GM21447 (cell line): ENCODE data around the gene SLITRK4.

Experiments used
- ATAC-seq: cut with Tn5 transposase; IDR thresholded peaks from one replicate; pipeline ENCODE4 v1.9.1; 2021; ENCODE audit not compliant: unreplicated experiment

SLITRK4 gene

GRCh38 chrX:143635915-143636314, at the start of gene SLITRK4:
SLITRK4 (minus strand) TSS chrX:143636101; CDS start chrX:143631108, 4,993 bp downstream.
- no peak for ATAC-seq

- ATAC-seq = no peak
Measured at GRCh38 chrX:143683486-143683885, 47.6 kb upstream of the SLITRK4 start.

- no peak for ATAC-seq
Measured at GRCh38 chrX:143674926-143675325, 39.0 kb upstream of the SLITRK4 start.

GRCh38 chrX:143669395-143669794, 33.5 kb upstream of the SLITRK4 start:
- ATAC-seq = no peak

GRCh38 chrX:143664302-143664701, 28.4 kb upstream of the SLITRK4 start:
- ATAC-seq = no peak

GRCh38 chrX:143663755-143664154, 27.9 kb upstream of the SLITRK4 start:
- no peak for ATAC-seq

- ATAC-seq = no peak
Measured at GRCh38 chrX:143661286-143661685, 25.4 kb upstream of the SLITRK4 start.

GRCh38 chrX:143648705-143649104, 12.8 kb upstream of the SLITRK4 start:
- ATAC-seq = no peak

GRCh38 chrX:143642426-143642825, 6.5 kb upstream of the SLITRK4 start:
- ATAC-seq = no peak

- ATAC-seq = no peak
Measured at GRCh38 chrX:143636831-143637230, 930 bp upstream of the SLITRK4 start.

GRCh38 chrX:143634663-143635455, 1.0 kb downstream of the SLITRK4 start:
- ATAC-seq = no peak

GRCh38 chrX:143634309-143634662, 1.6 kb downstream of the SLITRK4 start:
- no peak for ATAC-seq

GRCh38 chrX:143633461-143634308, 2.2 kb downstream of the SLITRK4 start:
- no peak for ATAC-seq

GRCh38 chrX:143632625-143633410, 3.1 kb downstream of the SLITRK4 start:
- ATAC-seq = no peak

GRCh38 chrX:143623657-143624056, 12.2 kb downstream of the SLITRK4 start:
- ATAC-seq = no peak

- ATAC-seq = no peak
Measured at GRCh38 chrX:143621276-143621675, 14.6 kb downstream of the SLITRK4 start.

- ATAC-seq = no peak
Measured at GRCh38 chrX:143615851-143616250, 20.1 kb downstream of the SLITRK4 start.

- no peak for ATAC-seq
Measured at GRCh38 chrX:143601809-143602208, 34.1 kb downstream of the SLITRK4 start.

GRCh38 chrX:143581240-143581639, 54.7 kb downstream of the SLITRK4 start:
- no peak for ATAC-seq

- ATAC-seq = no peak
Measured at GRCh38 chrX:143580266-143580665, 55.6 kb downstream of the SLITRK4 start.
